WTC11 (cell line): Measurements from ENCODE around the gene SMPD1. TPM values are rescaled to one million over a fixed set of nuclear protein-coding genes. Genes with fewer than 3 reads are reported as not detected.

Experiments used
- ATAC-seq: fragments of 200-7000 bp; cut with Tn5 transposase; 2 replicates; pipeline ENCODE4 v1.10.0; 2021; ENCODE audit warnings: mild to moderate bottlenecking, moderate library complexity
- CTCF ChIA-PET: fragments of 300-600 bp; sonication (Branson Sonifier 250); formaldehyde crosslinking; loops from one replicate; lab custom pipeline; 2021; ENCODE audit warnings: antibody characterized with exemption; lab: Charles Lee
- POLR2A ChIA-PET: fragments of 350-600 bp; sonication (Branson Sonifier 250); formaldehyde crosslinking; loops from one replicate; lab custom pipeline; 2021; ENCODE audit warnings: antibody characterized with exemption; lab: Charles Lee
- DNase-seq: peaks from one replicate; pipeline ENCODE4 v3.0.0; 2021; ENCODE audit warnings: low spot score
- H3K27ac Mint-ChIP-seq: 2 replicates; pipeline ENCODE4 v1.8.0; 2021; ENCODE audit warnings: mixed read lengths
- H3K27me3 Mint-ChIP-seq: 2 replicates; pipeline ENCODE4 v1.8.0; 2021; ENCODE audit warnings: low read depth, mild to moderate bottlenecking, moderate library complexity, mixed read lengths
- H3K36me3 Mint-ChIP-seq: 2 replicates; pipeline ENCODE4 v1.8.0; 2021; ENCODE audit warnings: mixed read lengths
- H3K4me1 Mint-ChIP-seq: 2 replicates; pipeline ENCODE4 v1.8.0; 2022; ENCODE audit warnings: mixed read lengths
- H3K4me3 Mint-ChIP-seq: 2 replicates; pipeline ENCODE4 v1.8.0; 2021; ENCODE audit warnings: mild to moderate bottlenecking, moderate library complexity, mixed read lengths
- H3K9me3 Mint-ChIP-seq: 2 replicates; pipeline ENCODE4 v1.8.0; 2021; ENCODE audit warnings: mixed read lengths
- GABPB1 ChIP-seq: sonication (generic); formaldehyde crosslinking; IDR thresholded peaks from 2 replicates; pipeline ENCODE4 v1.8.1; 2023; ENCODE audit warnings: mild to moderate bottlenecking, missing genetic modification reagents
- NFATC4 ChIP-seq: fragments of 250-450 bp; sonication (Bioruptor Pico); IDR thresholded peaks from 2 replicates; pipeline ENCODE4 v1.9.0; 2021; ENCODE audit warnings: mild to moderate bottlenecking
- NR3C1 ChIP-seq: sonication (generic); formaldehyde crosslinking; conservative IDR thresholded peaks from 2 replicates; pipeline ENCODE4 v1.8.1; 2023; ENCODE audit warnings: low read depth, mild to moderate bottlenecking, missing genetic modification reagents
- RORB ChIP-seq: fragments of 250-450 bp; sonication (Bioruptor Pico); IDR thresholded peaks from 2 replicates; pipeline ENCODE4 v1.9.0; 2021; ENCODE audit warnings: mild to moderate bottlenecking
- TEAD1 ChIP-seq: sonication (generic); formaldehyde crosslinking; IDR thresholded peaks from 2 replicates; pipeline ENCODE4 v1.8.0; 2022; ENCODE audit warnings: mild to moderate bottlenecking, missing genetic modification reagents
- TEAD4 ChIP-seq: sonication (generic); formaldehyde crosslinking; IDR thresholded peaks from 2 replicates; pipeline ENCODE4 v1.8.0; 2022; ENCODE audit warnings: mild to moderate bottlenecking, missing genetic modification reagents
- USF1 ChIP-seq: sonication (generic); formaldehyde crosslinking; IDR thresholded peaks from 2 replicates; pipeline ENCODE4 v1.8.0; 2022; ENCODE audit warnings: mild to moderate bottlenecking, missing genetic modification reagents
- USF2 ChIP-seq: sonication (generic); formaldehyde crosslinking; IDR thresholded peaks from 2 replicates; pipeline ENCODE4 v1.8.1; 2023; ENCODE audit warnings: mild to moderate bottlenecking, missing genetic modification reagents, moderate library complexity
- ZNF121 ChIP-seq: sonication (generic); formaldehyde crosslinking; IDR thresholded peaks from 2 replicates; pipeline ENCODE4 v1.8.0; 2023; ENCODE audit warnings: missing genetic modification reagents
- ZNF263 ChIP-seq: sonication (generic); formaldehyde crosslinking; IDR thresholded peaks from 2 replicates; pipeline ENCODE4 v1.8.1; 2022; ENCODE audit warnings: low read depth, mild to moderate bottlenecking, moderate library complexity, missing genetic modification reagents
- ZNF416 ChIP-seq: fragments of 250-450 bp; sonication (Bioruptor Pico); IDR thresholded peaks from 2 replicates; pipeline ENCODE4 v1.9.0; 2021; ENCODE audit warnings: mild to moderate bottlenecking, inconsistent platforms
- ZNF532 ChIP-seq: fragments of 250-450 bp; sonication (Bioruptor Pico); IDR thresholded peaks from 2 replicates; pipeline ENCODE4 v1.9.0; 2021; ENCODE audit warnings: mild to moderate bottlenecking, borderline replicate concordance
- total RNA-seq: library from RNA; stranded (reverse); gene quantifications from 3 replicates; pipeline ENCODE4 v1.2.3, GENCODE V29; 2021
- TF ChIP-seq, protein P1 (sequence below): fragments of 250-450 bp; sonication (Bioruptor Pico); conservative IDR thresholded peaks from 2 replicates; pipeline ENCODE4 v1.9.0; 2021; ENCODE audit warnings: mild to moderate bottlenecking
- TF ChIP-seq, protein P2 (sequence below): sonication (generic); formaldehyde crosslinking; IDR thresholded peaks from 2 replicates; pipeline ENCODE4 v1.8.0; 2023; ENCODE audit warnings: missing genetic modification reagents, mild to moderate bottlenecking, borderline replicate concordance
- TF ChIP-seq, protein P3 (sequence below): sonication (generic); formaldehyde crosslinking; IDR thresholded peaks from 2 replicates; pipeline ENCODE4 v1.8.1; 2023; ENCODE audit warnings: mild to moderate bottlenecking, missing genetic modification reagents
- TF ChIP-seq, protein P4 (sequence below): sonication (generic); formaldehyde crosslinking; IDR thresholded peaks from 2 replicates; pipeline ENCODE4 v1.8.1; 2022; ENCODE audit warnings: low read depth, mild to moderate bottlenecking, moderate library complexity, missing genetic modification reagents, borderline replicate concordance

Gene SMPD1
- total RNA-seq, 1 experiment from 2014 or later, result 4.4 TPM

GRCh38 chr11:6401464-6401863, 11.2 kb downstream of the SMPD1 start:
- POLR2A ChIA-PET, result interaction anchor here (0.5 to 1.0 kb wide), 2 partner anchors 11 to 27 kb away, joined by 3 to 6 read pairs; partner anchors contain the start of gene SMPD1
- H3K4me1 Mint-ChIP-seq, result peaks cover 18% of the 10 kb centered on the region
- H3K4me3 Mint-ChIP-seq, result no peak overlapping the region
- TF ChIP-seq, protein P1, sequence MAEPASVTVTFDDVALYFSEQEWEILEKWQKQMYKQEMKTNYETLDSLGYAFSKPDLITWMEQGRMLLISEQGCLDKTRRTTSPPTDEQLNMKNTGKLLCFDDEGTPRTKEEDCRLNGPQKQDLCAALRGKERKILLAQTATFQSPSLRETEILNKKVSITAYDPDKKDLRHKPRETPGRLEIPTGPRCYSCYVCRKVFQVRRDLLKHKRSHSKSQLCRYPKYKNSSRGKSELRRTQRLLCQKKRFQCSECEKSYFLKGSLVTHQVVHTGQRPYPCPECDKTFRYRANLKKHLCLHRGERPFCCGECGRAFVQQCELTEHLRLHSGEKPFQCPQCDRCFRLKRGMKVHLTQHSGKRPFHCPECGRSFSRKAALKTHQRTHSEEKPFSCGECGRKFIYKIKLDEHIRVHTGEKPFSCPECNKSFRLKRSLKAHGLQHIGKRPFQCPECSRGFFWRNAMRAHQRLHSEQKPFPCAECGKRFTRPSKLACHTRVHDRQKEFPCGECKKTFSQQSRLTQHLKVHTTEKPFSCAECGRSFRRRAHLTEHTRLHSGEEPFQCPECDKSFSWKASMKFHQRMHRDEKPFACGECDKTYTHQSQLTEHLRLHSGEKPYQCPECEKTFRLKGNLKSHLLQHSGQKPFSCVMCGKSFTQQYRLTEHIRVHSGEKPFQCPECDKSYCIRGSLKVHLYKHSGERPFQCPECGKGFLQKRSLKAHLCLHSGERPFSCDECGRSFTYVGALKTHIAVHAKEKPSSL, result no peak
- TF ChIP-seq USF2 (no peak), GABPB1 (CRISPR knock-in tag) (no peak), NFATC4 (CRISPR knock-in tag) (no peak), NR3C1 (CRISPR knock-in tag) (no peak), RORB (CRISPR knock-in tag) (no peak), ZNF532 (CRISPR knock-in tag) (no peak), TEAD4 (no peak), TEAD1 (no peak), USF1 (CRISPR knock-in tag) (no peak), ZNF263 (CRISPR knock-in tag) (no peak), ZNF416 (no peak), ZNF121 (CRISPR knock-in tag) (no peak)
- TF ChIP-seq, protein P2, sequence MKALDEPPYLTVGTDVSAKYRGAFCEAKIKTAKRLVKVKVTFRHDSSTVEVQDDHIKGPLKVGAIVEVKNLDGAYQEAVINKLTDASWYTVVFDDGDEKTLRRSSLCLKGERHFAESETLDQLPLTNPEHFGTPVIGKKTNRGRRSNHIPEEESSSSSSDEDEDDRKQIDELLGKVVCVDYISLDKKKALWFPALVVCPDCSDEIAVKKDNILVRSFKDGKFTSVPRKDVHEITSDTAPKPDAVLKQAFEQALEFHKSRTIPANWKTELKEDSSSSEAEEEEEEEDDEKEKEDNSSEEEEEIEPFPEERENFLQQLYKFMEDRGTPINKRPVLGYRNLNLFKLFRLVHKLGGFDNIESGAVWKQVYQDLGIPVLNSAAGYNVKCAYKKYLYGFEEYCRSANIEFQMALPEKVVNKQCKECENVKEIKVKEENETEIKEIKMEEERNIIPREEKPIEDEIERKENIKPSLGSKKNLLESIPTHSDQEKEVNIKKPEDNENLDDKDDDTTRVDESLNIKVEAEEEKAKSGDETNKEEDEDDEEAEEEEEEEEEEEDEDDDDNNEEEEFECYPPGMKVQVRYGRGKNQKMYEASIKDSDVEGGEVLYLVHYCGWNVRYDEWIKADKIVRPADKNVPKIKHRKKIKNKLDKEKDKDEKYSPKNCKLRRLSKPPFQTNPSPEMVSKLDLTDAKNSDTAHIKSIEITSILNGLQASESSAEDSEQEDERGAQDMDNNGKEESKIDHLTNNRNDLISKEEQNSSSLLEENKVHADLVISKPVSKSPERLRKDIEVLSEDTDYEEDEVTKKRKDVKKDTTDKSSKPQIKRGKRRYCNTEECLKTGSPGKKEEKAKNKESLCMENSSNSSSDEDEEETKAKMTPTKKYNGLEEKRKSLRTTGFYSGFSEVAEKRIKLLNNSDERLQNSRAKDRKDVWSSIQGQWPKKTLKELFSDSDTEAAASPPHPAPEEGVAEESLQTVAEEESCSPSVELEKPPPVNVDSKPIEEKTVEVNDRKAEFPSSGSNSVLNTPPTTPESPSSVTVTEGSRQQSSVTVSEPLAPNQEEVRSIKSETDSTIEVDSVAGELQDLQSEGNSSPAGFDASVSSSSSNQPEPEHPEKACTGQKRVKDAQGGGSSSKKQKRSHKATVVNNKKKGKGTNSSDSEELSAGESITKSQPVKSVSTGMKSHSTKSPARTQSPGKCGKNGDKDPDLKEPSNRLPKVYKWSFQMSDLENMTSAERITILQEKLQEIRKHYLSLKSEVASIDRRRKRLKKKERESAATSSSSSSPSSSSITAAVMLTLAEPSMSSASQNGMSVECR (CRISPR knock-in tag), result no peak
- TF ChIP-seq, protein P3, sequence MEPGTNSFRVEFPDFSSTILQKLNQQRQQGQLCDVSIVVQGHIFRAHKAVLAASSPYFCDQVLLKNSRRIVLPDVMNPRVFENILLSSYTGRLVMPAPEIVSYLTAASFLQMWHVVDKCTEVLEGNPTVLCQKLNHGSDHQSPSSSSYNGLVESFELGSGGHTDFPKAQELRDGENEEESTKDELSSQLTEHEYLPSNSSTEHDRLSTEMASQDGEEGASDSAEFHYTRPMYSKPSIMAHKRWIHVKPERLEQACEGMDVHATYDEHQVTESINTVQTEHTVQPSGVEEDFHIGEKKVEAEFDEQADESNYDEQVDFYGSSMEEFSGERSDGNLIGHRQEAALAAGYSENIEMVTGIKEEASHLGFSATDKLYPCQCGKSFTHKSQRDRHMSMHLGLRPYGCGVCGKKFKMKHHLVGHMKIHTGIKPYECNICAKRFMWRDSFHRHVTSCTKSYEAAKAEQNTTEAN (CRISPR knock-in tag), result no peak
- TF ChIP-seq, protein P4, sequence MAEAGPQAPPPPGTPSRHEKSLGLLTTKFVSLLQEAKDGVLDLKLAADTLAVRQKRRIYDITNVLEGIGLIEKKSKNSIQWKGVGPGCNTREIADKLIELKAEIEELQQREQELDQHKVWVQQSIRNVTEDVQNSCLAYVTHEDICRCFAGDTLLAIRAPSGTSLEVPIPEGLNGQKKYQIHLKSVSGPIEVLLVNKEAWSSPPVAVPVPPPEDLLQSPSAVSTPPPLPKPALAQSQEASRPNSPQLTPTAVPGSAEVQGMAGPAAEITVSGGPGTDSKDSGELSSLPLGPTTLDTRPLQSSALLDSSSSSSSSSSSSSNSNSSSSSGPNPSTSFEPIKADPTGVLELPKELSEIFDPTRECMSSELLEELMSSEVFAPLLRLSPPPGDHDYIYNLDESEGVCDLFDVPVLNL (CRISPR knock-in tag), result no peak
- no peaks in the 10 kb centered on the region for H3K9me3 Mint-ChIP-seq
- no peaks in the 10 kb centered on the region for H3K36me3 Mint-ChIP-seq
- CTCF ChIA-PET, result interaction anchor here (1.0 to 1.1 kb wide), 3 partner anchors 22 to 42 kb away, joined by 3 to 4 read pairs (median 3); no protein-coding TSS in a partner anchor
- H3K27ac Mint-ChIP-seq, result no peak overlapping the region
- H3K27me3 Mint-ChIP-seq, result no peaks in the 10 kb centered on the region
- ATAC-seq (no peak), DNase-seq (no peak)
